ENCODE measurements around the gene FYCO1.

- TF ChIP-seq NFIC (IDR thresholded peaks at IDR 0.05), result no peak
- no peak for TF ChIP-seq YY1 (IDR thresholded peaks at IDR 0.05; ENCODE audit: low read depth)
- no peak for TF ChIP-seq EP300 (IDR thresholded peaks at IDR 0.05; ENCODE audit: borderline replicate concordance)
- no peak for TF ChIP-seq CEBPB (IDR thresholded peaks at IDR 0.05)
- TF ChIP-seq ZBTB7A (IDR thresholded peaks at IDR 0.05; ENCODE audit: low read depth), result no peak
- no peak for TF ChIP-seq MAX (IDR thresholded peaks at IDR 0.05)
Measured at GRCh38 chr3:46029953-46030543, 34.4 kb upstream of the FYCO1 start.
